Progenitor cell of endocrine pancreas (in vitro differentiated cells): ENCODE measurements around the gene SVIL. TPM values are rescaled to one million over a fixed set of nuclear protein-coding genes. Genes with fewer than 3 reads are reported as not detected.

Source experiments
- DNase-seq: peaks from one replicate; pipeline ENCODE4 v3.0.0; 2021; ENCODE audit warnings: low spot score; ENCODE audit not compliant: unreplicated experiment
- H3K27ac Mint-ChIP-seq: 2 replicates; pipeline ENCODE4 v1.8.0; 2021; ENCODE audit warnings: mild to moderate bottlenecking, moderate library complexity, mixed read lengths
- H3K27me3 Mint-ChIP-seq: 2 replicates; pipeline ENCODE4 v1.8.0; 2021; ENCODE audit warnings: mixed read lengths
- H3K36me3 Mint-ChIP-seq: 2 replicates; pipeline ENCODE4 v1.8.0; 2022; ENCODE audit warnings: mixed read lengths; ENCODE audit not compliant: insufficient read depth
- H3K4me1 Mint-ChIP-seq: 2 replicates; pipeline ENCODE4 v1.8.0; 2021; ENCODE audit warnings: low read depth, mixed read lengths
- H3K4me3 Mint-ChIP-seq: 2 replicates; pipeline ENCODE4 v1.8.0; 2021; ENCODE audit warnings: low read depth, mild to moderate bottlenecking, moderate library complexity, mixed read lengths
- H3K9me3 Mint-ChIP-seq: 2 replicates; pipeline ENCODE4 v1.8.0; 2021; ENCODE audit warnings: low read depth, mixed read lengths
- total RNA-seq: library from RNA; stranded (reverse); gene quantifications from 2 replicates; pipeline ENCODE4 v1.2.1, GENCODE V29; 2021
- TF ChIP-seq, protein P1 (sequence below): fragments of 200-600 bp; sonication (generic); IDR thresholded peaks from one replicate; pipeline ENCODE4 v1.5.0; 2021; ENCODE audit warnings: antibody characterized with exemption, mild to moderate bottlenecking; ENCODE audit not compliant: unreplicated experiment

Gene SVIL
- total RNA-seq, 1 donor from 2014 or later, result 88.2 TPM

DNA sequence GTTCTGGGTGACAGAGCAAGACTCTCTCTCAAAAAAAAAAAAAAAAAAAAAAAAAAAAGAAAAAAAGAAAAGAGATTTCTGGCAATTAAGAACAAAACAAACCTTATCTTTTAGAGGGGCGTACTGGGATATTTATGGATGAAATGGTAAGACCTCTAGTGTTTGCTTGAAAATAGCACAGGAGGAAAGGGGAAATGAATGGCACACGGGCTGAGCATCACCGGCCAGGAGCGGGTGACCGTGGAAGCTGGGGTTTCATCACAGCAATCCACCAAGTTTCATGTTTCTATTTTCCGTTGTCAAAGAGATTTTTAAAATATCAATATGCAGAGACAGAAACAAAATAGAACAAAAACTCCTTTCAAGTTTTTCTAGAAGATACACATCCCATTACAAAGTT is 105.6 kb downstream of the SVIL start:
- Mint-ChIP-seq H3K4me3 (no peak overlapping the region), H3K4me1 (peaks cover 8% of the 10 kb centered on the region), H3K9me3 (no peaks in the 10 kb centered on the region), H3K27ac (no peak overlapping the region), H3K36me3 (peaks cover 36% of the 10 kb centered on the region), H3K27me3 (no peaks in the 10 kb centered on the region)
- DNase-seq, result no peak
- TF ChIP-seq, protein P1, sequence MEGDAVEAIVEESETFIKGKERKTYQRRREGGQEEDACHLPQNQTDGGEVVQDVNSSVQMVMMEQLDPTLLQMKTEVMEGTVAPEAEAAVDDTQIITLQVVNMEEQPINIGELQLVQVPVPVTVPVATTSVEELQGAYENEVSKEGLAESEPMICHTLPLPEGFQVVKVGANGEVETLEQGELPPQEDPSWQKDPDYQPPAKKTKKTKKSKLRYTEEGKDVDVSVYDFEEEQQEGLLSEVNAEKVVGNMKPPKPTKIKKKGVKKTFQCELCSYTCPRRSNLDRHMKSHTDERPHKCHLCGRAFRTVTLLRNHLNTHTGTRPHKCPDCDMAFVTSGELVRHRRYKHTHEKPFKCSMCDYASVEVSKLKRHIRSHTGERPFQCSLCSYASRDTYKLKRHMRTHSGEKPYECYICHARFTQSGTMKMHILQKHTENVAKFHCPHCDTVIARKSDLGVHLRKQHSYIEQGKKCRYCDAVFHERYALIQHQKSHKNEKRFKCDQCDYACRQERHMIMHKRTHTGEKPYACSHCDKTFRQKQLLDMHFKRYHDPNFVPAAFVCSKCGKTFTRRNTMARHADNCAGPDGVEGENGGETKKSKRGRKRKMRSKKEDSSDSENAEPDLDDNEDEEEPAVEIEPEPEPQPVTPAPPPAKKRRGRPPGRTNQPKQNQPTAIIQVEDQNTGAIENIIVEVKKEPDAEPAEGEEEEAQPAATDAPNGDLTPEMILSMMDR, result no peak

DNA sequence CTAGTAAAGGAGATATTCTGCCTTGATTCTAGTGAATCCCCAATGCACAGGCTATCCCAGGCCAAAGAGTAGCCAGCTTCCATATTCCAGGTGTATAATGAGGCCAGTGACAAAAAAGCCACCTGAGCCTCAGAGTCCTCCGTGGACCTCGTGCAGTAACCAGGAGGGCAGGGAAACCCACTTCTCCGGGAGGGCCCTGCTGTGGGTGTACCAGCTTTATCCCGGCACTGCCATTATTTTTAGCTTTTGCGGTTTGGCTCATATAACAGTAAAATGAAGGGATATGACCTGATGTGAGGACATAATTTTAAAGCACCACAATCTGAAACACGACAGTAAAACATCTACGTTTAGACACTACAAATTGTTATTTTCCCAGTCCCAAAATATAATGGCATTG is 109.0 kb downstream of the SVIL start:
- Mint-ChIP-seq H3K4me1 (peaks cover 4% of the 10 kb centered on the region), H3K36me3 (peaks cover 44% of the 10 kb centered on the region), H3K9me3 (no peaks in the 10 kb centered on the region), H3K4me3 (no peak overlapping the region), H3K27me3 (no peaks in the 10 kb centered on the region), H3K27ac (no peak overlapping the region)
- DNase-seq, result no peak
- TF ChIP-seq, protein P1, result no peak

DNA sequence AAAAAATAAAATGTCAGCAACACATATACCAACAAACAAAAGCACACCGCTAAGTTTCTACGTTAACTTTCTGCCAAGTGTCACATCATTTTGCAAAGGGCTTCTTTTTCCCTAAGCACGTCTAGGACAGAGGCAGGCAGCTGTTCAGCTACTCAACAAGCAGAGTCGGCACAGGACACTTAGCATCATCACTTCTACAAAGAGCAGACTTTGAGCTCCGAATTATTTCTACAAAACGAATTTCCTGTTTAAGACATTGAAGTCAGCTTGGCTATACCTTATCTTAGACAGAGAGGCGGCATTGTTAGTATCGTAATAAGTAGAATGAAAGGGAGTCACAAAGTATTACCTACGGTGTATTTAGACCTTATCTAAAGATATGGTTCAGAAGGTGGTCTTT is 110.1 kb downstream of the SVIL start:
- H3K36me3 Mint-ChIP-seq, result peaks cover 39% of the 10 kb centered on the region
- TF ChIP-seq, protein P1, result no peak
- H3K4me3 Mint-ChIP-seq, result no peak overlapping the region
- H3K27ac Mint-ChIP-seq, result no peak overlapping the region
- no peaks in the 10 kb centered on the region for H3K9me3 Mint-ChIP-seq
- DNase-seq, result no peak
- H3K27me3 Mint-ChIP-seq, result no peaks in the 10 kb centered on the region
- H3K4me1 Mint-ChIP-seq, result peaks cover 4% of the 10 kb centered on the region

DNA sequence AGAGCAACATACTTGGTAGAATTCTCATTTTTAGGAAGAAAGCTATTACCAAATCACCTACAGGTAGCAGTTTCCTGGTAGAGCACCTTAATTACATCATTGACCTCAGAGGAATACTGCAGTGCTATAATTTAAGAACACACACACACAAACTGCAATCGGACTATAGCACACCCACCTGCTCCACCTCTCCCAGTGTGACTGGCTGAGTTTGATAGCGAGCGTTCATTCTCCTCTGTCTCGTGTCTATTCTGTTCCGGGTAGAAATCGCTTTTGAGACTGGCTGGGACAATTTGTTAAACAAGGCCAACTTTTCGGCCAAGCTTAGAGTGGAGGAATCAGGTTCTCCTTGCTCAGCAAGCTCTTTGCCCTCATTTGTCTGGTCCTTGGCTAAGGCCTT is 110.5 kb downstream of the SVIL start:
- TF ChIP-seq, protein P1, result no peak
- Mint-ChIP-seq H3K27me3 (no peaks in the 10 kb centered on the region), H3K4me1 (peaks cover 4% of the 10 kb centered on the region), H3K36me3 (peaks cover 36% of the 10 kb centered on the region), H3K4me3 (no peak overlapping the region), H3K9me3 (no peaks in the 10 kb centered on the region), H3K27ac (no peak overlapping the region)
- no peak for DNase-seq

DNA sequence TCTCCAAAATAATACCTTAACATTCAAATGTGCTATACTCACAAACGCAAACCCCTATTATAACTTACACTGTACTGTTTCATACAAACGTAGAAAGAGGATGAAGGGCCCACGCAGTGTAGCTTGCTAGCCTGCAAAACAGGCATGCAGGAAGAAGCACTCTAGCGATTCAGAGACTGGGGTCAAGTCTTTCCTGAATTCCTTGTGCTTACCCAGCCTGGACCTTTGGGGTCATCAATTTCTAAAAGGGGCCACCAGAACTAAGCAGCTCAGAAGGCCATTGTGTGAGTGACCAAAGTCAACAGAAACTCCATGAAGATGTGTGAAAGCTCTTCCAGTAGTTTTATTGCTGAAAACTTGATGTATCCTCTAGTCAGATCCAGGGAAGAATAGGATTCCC is 111.9 kb downstream of the SVIL start:
- peaks cover 4% of the 10 kb centered on the region for H3K4me1 Mint-ChIP-seq
- peaks cover 30% of the 10 kb centered on the region for H3K36me3 Mint-ChIP-seq
- TF ChIP-seq, protein P1, result no peak
- no peak overlapping the region for H3K4me3 Mint-ChIP-seq
- DNase-seq, result no peak
- no peaks in the 10 kb centered on the region for H3K9me3 Mint-ChIP-seq
- no peaks in the 10 kb centered on the region for H3K27me3 Mint-ChIP-seq
- H3K27ac Mint-ChIP-seq, result no peak overlapping the region
